Esophagus squamous epithelium (tissue), 5 donors: Measurements from ENCODE around the gene ZNF174. TPM values are rescaled to one million over a fixed set of nuclear protein-coding genes. Genes with fewer than 3 reads are reported as not detected.
A peak's percentile ranks its signal among the peaks of the same experiment; 100 is the strongest.

ENCODE experiments used
- DNase-seq: peaks from one replicate; lab custom pipeline; 2025; lab: John Stamatoyannopoulos, UW
- H3K27ac ChIP-seq, 4 donors: fragments of 200-600 bp; sonication (generic); one replicate each; pipeline ENCODE4 v1.5.1; 2016 to 2019; ENCODE audit warnings: mild to moderate bottlenecking in 1 of 4
- H3K27me3 ChIP-seq, 4 donors: fragments of 200-600 bp; sonication (generic); 1 replicate in 3 of 4; 2 replicates in 1 of 4; pipeline versions ENCODE4 v1.5.1 to v1.6.0; 2017 to 2021; ENCODE audit warnings: antibody characterized with exemption in 1 of 4
- H3K36me3 ChIP-seq, 3 donors: fragments of 200-600 bp; sonication (generic); one replicate each; pipeline ENCODE4 v1.5.1; 2016 to 2019
- H3K4me1 ChIP-seq, 3 donors: fragments of 200-600 bp; sonication (generic); one replicate each; pipeline ENCODE4 v1.5.1; 2017 to 2019
- H3K4me3 ChIP-seq, 4 donors: fragments of 200-600 bp; sonication (generic); 1 replicate in 3 of 4; 2 replicates in 1 of 4; pipeline ENCODE4 v1.5.1; 2016 to 2019; ENCODE audit warnings: mild to moderate bottlenecking in 2 of 4, moderate library complexity in 1 of 4
- H3K9me3 ChIP-seq, 3 donors: fragments of 200-600 bp; sonication (generic); one replicate each; pipeline ENCODE4 v1.5.1; 2016 to 2019
- POLR2A ChIP-seq, 4 donors: fragments of 450-650 bp; IDR thresholded peaks; one replicate each; pipeline ENCODE4 v1.6.1; 2017; ENCODE audit warnings: antibody characterized with exemption in 4 of 4, mild to moderate bottlenecking in 4 of 4, moderate library complexity in 3 of 4
- WGBS, 2 donors: methylation state at CpG; one replicate each; pipeline ENCODE4 v1.1.5; 2018; 5-methylcytosine and 5-hydroxymethylcytosine counted together
- intact Hi-C: fragments of 100-400 bp; cut with DNase I; formaldehyde crosslinking; loops from one replicate; pipeline ENCODE4 v1.15.0; 2022
- total RNA-seq, 4 donors: library from RNA; depleted of rRNA; stranded (reverse); fragments of >200 nt; gene quantifications; one replicate each; pipeline ENCODE4 v1.1.0, GENCODE V29; 2016
- TF ChIP-seq, protein P1 (sequence below), 6 experiments: fragments of 450-650 bp in 4 of 6; fragments of 200-600 bp in 2 of 6; sonication (generic) in 2 of 6; IDR thresholded peaks; one replicate each; pipeline ENCODE4 v1.5.1; 2016 to 2019; ENCODE audit warnings: antibody characterized with exemption in 6 of 6, mild to moderate bottlenecking in 4 of 6, moderate library complexity in 4 of 6
- donor health status: DM: yes; HTN: yes; CAD: no.

The ZNF174 gene
- total RNA-seq, 4 donors from 2014 or later: 5.8 to 13.0 (median 9.3) TPM

DNA sequence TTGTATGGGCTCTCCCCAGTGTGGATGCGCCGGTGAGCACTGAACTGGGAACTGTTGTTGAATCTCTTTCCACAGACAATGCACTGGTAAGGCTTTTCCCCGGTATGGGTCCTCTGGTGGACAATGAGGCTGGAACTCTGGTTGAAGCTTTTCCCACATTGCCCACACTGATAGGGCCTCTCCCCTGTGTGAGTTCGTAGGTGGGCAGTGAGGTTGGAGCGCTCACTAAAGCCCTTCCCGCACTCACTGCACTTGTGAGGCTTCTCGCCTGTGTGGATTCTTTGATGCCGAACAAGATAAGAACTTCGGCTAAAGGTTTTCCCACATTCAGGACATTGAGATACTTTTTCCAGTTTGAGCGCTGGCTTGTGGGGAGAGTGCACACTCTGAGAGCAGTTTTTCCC is 18.0 kb upstream of the ZNF174 start:
- intact Hi-C loops: no loop called here
- peaks cover 24 to 78% (median 38%) of the 10 kb centered on the region in 3 donors for H3K36me3 ChIP-seq
- H3K4me1 ChIP-seq: no peaks in the 10 kb centered on the region
- no peak overlapping the region for H3K27ac ChIP-seq
- H3K9me3 ChIP-seq: peaks cover 15 to 93% (median 78%) of the 10 kb centered on the region in 3 donors
- no peaks in the 10 kb centered on the region for H3K27me3 ChIP-seq
- TF ChIP-seq, protein P1, sequence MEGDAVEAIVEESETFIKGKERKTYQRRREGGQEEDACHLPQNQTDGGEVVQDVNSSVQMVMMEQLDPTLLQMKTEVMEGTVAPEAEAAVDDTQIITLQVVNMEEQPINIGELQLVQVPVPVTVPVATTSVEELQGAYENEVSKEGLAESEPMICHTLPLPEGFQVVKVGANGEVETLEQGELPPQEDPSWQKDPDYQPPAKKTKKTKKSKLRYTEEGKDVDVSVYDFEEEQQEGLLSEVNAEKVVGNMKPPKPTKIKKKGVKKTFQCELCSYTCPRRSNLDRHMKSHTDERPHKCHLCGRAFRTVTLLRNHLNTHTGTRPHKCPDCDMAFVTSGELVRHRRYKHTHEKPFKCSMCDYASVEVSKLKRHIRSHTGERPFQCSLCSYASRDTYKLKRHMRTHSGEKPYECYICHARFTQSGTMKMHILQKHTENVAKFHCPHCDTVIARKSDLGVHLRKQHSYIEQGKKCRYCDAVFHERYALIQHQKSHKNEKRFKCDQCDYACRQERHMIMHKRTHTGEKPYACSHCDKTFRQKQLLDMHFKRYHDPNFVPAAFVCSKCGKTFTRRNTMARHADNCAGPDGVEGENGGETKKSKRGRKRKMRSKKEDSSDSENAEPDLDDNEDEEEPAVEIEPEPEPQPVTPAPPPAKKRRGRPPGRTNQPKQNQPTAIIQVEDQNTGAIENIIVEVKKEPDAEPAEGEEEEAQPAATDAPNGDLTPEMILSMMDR (IDR thresholded peaks at IDR 0.05): no peak
- TF ChIP-seq POLR2A (IDR thresholded peaks at IDR 0.05): no peak
- no peak for DNase-seq
- peak overlapping the region in 1 of 4 donors; percentile 34 for H3K4me3 ChIP-seq
- 93 to 98% methylated on average over 6 to 7 of the region's 10 CpGs for WGBS, 2 donors

DNA sequence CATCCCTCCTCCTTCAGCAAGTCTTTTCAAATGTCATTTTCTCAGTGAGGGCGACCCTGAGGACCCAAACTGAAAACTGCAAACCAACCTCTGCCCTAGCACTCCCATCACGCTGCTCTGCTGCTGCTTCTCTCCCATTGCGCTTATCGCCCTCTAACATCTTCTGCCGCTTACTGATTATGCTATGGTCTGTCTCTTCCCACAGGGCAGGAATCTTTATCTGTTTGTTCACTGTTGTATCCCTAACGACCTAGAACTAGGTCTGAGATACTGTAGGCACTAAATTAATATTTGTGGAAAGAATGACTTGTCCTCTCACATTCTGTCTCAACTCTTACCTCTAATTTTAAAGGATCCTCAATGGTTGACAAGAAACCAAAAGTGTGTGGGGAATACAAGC is 12.7 kb upstream of the ZNF174 start:
- Histone ChIP-seq H3K4me3 (no peak overlapping the region), H3K9me3 (peaks cover 0 to 90% (median 81%) of the 10 kb centered on the region in 3 donors), H3K27ac (no peak overlapping the region), H3K27me3 (no peaks in the 10 kb centered on the region), H3K4me1 (no peaks in the 10 kb centered on the region), H3K36me3 (peaks cover 38 to 92% (median 47%) of the 10 kb centered on the region in 3 donors)
- intact Hi-C loops: no loop called here
- no peak for DNase-seq
- 95 to 98% methylated on average over 6 of the region's 6 CpGs for WGBS, 2 donors
- no peak for TF ChIP-seq POLR2A (IDR thresholded peaks at IDR 0.05)
- TF ChIP-seq, protein P1 (IDR thresholded peaks at IDR 0.05): no peak

DNA sequence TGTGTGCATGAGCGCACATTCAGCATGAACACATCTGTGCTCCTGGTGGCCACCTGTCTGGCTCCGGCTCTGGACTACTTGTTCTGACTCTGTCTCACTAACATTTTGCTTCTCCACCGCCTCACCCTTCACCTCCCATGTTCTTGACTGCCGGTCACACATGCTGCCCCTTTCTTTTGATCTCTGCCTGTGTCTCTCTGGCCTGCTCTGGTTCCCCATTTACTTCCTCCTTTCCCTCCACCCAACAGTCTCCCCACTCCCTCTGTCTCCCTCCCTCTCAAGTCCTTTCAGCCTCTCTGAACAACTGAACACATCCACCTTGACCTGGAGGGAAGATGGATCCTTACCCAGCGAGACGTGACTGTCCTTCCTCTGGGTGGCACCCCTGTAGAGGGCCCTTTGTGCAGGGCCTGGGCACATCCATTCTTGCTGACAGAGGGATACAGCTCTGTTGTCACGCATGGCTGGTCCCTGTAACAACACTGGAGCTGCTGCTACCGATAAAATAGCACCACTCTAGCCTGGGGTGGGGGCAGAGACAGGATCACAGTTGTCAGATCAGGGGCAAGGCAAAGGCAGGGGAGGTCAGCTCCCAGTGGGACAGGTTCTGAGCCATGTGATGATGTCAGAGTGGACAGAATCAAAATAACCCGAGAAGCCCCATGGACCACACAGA is 11.2 kb upstream of the ZNF174 start:
- intact Hi-C loops: no loop called here
- 81 to 88% methylated on average over 6 to 9 of the region's 9 CpGs for WGBS, 2 donors
- H3K4me1 ChIP-seq: no peaks in the 10 kb centered on the region
- no peak for DNase-seq
- no peaks in the 10 kb centered on the region for H3K27me3 ChIP-seq
- peaks cover 0 to 90% (median 70%) of the 10 kb centered on the region in 3 donors for H3K9me3 ChIP-seq
- H3K27ac ChIP-seq: no peak overlapping the region
- H3K36me3 ChIP-seq: peaks cover 36 to 92% (median 37%) of the 10 kb centered on the region in 3 donors
- H3K4me3 ChIP-seq: no peak overlapping the region
- no peak for TF ChIP-seq POLR2A (IDR thresholded peaks at IDR 0.05)
- TF ChIP-seq, protein P1 (IDR thresholded peaks at IDR 0.05): no peak

GRCh38 chr16:3400446-3400778 is 603 bp upstream of the ZNF174 start:
- H3K36me3 ChIP-seq: peaks cover 10 to 59% (median 22%) of the 10 kb centered on the region in 3 donors
- H3K27ac ChIP-seq: peak overlapping the region; percentile 85 to 93 (median 90)
- DNase-seq: no peak
- peaks cover 0 to 55% (median 39%) of the 10 kb centered on the region in 3 donors for H3K9me3 ChIP-seq
- peak overlapping the region; percentile 82 to 95 (median 86) for H3K4me3 ChIP-seq
- H3K4me1 ChIP-seq: peaks cover 5 to 36% (median 12%) of the 10 kb centered on the region in 3 donors
- intact Hi-C loops: no loop called here
- TF ChIP-seq, protein P1 (IDR thresholded peaks at IDR 0.05): no peak
- TF ChIP-seq POLR2A (IDR thresholded peaks at IDR 0.05): no peak
- no peaks in the 10 kb centered on the region for H3K27me3 ChIP-seq
- WGBS, 2 donors: 1 to 4% methylated on average over 3 to 6 of the region's 18 CpGs

DNA sequence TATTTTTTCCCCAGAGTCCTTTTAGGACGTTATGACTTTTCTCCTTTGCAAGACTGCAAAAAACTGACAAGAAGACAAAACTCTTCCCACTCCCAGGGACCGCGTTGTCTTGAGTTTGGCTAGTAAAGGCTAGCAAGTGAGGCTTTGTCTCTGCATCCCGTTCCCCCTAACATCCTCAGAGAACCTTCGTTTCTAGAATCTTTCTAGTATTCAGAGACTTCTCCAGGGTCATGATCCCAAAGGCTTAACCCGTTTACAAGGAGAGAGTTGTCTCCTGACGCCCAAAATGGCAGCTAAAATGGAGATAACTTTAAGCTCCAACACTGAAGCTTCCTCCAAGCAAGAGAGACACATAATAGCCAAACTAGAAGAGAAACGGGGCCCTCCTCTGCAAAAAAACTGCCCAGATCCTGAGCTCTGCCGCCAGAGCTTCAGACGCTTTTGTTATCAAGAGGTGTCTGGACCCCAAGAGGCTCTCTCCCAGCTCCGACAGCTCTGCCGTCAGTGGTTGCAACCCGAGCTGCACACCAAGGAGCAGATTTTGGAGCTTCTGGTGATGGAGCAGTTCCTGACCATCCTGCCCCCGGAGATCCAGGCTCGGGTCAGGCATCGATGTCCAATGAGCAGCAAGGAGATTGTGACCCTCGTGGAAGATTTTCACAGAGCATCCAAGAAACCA is 843 bp downstream of the ZNF174 start:
- peaks cover 5 to 36% (median 12%) of the 10 kb centered on the region in 3 donors for H3K4me1 ChIP-seq
- peak overlapping the region; percentile 79 to 93 (median 90) for H3K27ac ChIP-seq
- peaks cover 21 to 59% (median 26%) of the 10 kb centered on the region in 3 donors for H3K36me3 ChIP-seq
- peaks cover 0 to 57% (median 42%) of the 10 kb centered on the region in 3 donors for H3K9me3 ChIP-seq
- peak overlapping the region; percentile 82 to 95 (median 86) for H3K4me3 ChIP-seq
- WGBS, 2 donors: 32% methylated on average over 15 to 16 of the region's 17 CpGs
- TF ChIP-seq POLR2A (IDR thresholded peaks at IDR 0.05): no peak
- TF ChIP-seq, protein P1 (IDR thresholded peaks at IDR 0.05): no peak
- no peak for DNase-seq
- no peaks in the 10 kb centered on the region for H3K27me3 ChIP-seq
- intact Hi-C loops: no loop called here
